Naive B cell (primary cell): ENCODE results near the gene RHOC. TPM values are rescaled to one million over a fixed set of nuclear protein-coding genes. Genes with fewer than 3 reads are reported as not detected.
"Not testable (repeated sequence)": the region's sequence is repeated elsewhere in the genome, so short reads cannot be mapped to it uniquely, and the experiment has no call there.

Experiments
- ATAC-seq, 2 donors: fragments of 150-1000 bp; cut with Tn5 transposase; 2 replicates each; pipeline ENCODE4 v1.10.0; 2021; ENCODE audit warnings: low read depth in 2 of 2, mild to moderate bottlenecking in 2 of 2, moderate library complexity in 2 of 2
- DNase-seq: peaks from one replicate; pipeline ENCODE4 v3.0.0; 2022
- H3K27ac Mint-ChIP-seq, 6 donors: one replicate each; pipeline ENCODE4 v1.8.0; 2020 to 2022; ENCODE audit warnings: mild to moderate bottlenecking in 6 of 6, mixed read lengths in 6 of 6, moderate library complexity in 5 of 6, inconsistent platforms in 2 of 6
- H3K27me3 Mint-ChIP-seq, 3 donors: one replicate each; pipeline ENCODE4 v1.8.0; 2021 to 2022; ENCODE audit warnings: mixed read lengths in 3 of 3, mild to moderate bottlenecking in 1 of 3
- H3K36me3 Mint-ChIP-seq, 2 donors: one replicate each; pipeline ENCODE4 v1.8.0; 2020 to 2022; ENCODE audit warnings: mixed read lengths in 2 of 2, inconsistent platforms in 1 of 2, mild to moderate bottlenecking in 1 of 2
- H3K4me1 Mint-ChIP-seq, 3 donors: one replicate each; pipeline ENCODE4 v1.8.0; 2020 to 2022; ENCODE audit warnings: mixed read lengths in 3 of 3, inconsistent platforms in 1 of 3, mild to moderate bottlenecking in 1 of 3, moderate library complexity in 1 of 3
- H3K4me3 Mint-ChIP-seq, 8 donors: one replicate each; pipeline ENCODE4 v1.8.0; 2020 to 2022; ENCODE audit warnings: mild to moderate bottlenecking in 8 of 8, mixed read lengths in 8 of 8, moderate library complexity in 8 of 8, inconsistent platforms in 2 of 8
- H3K9me3 Mint-ChIP-seq, 7 donors: one replicate each; pipeline ENCODE4 v1.8.0; 2020 to 2022; ENCODE audit warnings: mixed read lengths in 7 of 7, mild to moderate bottlenecking in 5 of 7, inconsistent platforms in 2 of 7, moderate library complexity in 1 of 7
- polyA plus RNA-seq, 6 donors: library from polyadenylated mRNA; unstranded; fragments of 300-500 nt; fragmentation: Illumina TruSeq; gene quantifications; one replicate each; pipeline ENCODE4 v1.2.3, GENCODE V29; 2021; ENCODE audit warnings: low read depth in 6 of 6

RHOC gene
- polyA plus RNA-seq, 6 donors from 2014 or later: 34.7 to 85.7 (median 52.0) TPM

- peaks cover 4 to 11% (median 6%) of the 10 kb centered on the region in 3 donors for H3K4me1 Mint-ChIP-seq
- H3K4me3 Mint-ChIP-seq: peak overlapping the region in 1 of 8 donors; percentile 62
- ATAC-seq, DNase-seq, H3K9me3 Mint-ChIP-seq, H3K27ac Mint-ChIP-seq, H3K36me3 Mint-ChIP-seq: not testable (repeated sequence)
- H3K27me3 Mint-ChIP-seq: peaks cover 17 to 40% (median 37%) of the 10 kb centered on the region in 3 donors
Observed at GRCh38 chr1:112724240-112724639, 17.3 kb upstream of the RHOC start.

- Mint-ChIP-seq H3K4me1 (peaks cover 6 to 14% (median 8%) of the 10 kb centered on the region in 3 donors), H3K27me3 (peaks cover 17 to 46% (median 45%) of the 10 kb centered on the region in 3 donors), H3K4me3 (peak overlapping the region in 1 of 8 donors; percentile 8), H3K36me3 (peaks cover 0 to 8% of the 10 kb centered on the region in 2 donors), H3K9me3 (no peaks in the 10 kb centered on the region), H3K27ac (no peak overlapping the region)
- DNase-seq (no peak), ATAC-seq (no peak)
Observed at GRCh38 chr1:112723511-112723839, 16.5 kb upstream of the RHOC start.

- Mint-ChIP-seq H3K36me3 (peaks cover 0 to 8% of the 10 kb centered on the region in 2 donors), H3K27ac (no peak overlapping the region), H3K4me3 (peak overlapping the region in 5 of 8 donors; percentile 12 to 46 (median 41)), H3K27me3 (peaks cover 17 to 47% (median 46%) of the 10 kb centered on the region in 3 donors), H3K4me1 (peaks cover 7 to 18% (median 9%) of the 10 kb centered on the region in 3 donors), H3K9me3 (no peaks in the 10 kb centered on the region)
- DNase-seq (no peak), ATAC-seq (peak in 1 of 2 donors; percentile 8)
Observed at GRCh38 chr1:112722601-112723510, 15.9 kb upstream of the RHOC start.

GRCh38 chr1:112721966-112722524, 15.1 kb upstream of the RHOC start:
- Mint-ChIP-seq H3K36me3 (peaks cover 0 to 8% of the 10 kb centered on the region in 2 donors), H3K4me3 (peak overlapping the region in 1 of 8 donors; percentile 31), H3K27me3 (peaks cover 17 to 47% (median 46%) of the 10 kb centered on the region in 3 donors), H3K27ac (no peak overlapping the region), H3K9me3 (no peaks in the 10 kb centered on the region), H3K4me1 (peaks cover 13 to 18% (median 14%) of the 10 kb centered on the region in 3 donors)
- no peak for DNase-seq
- ATAC-seq: no peak

GRCh38 chr1:112721294-112721693, 14.4 kb upstream of the RHOC start:
- ATAC-seq, H3K27ac Mint-ChIP-seq: not testable (repeated sequence)

GRCh38 chr1:112720800-112721199, 13.9 kb upstream of the RHOC start:
- DNase-seq (no peak), ATAC-seq (no peak)
- peaks cover 19 to 28% (median 23%) of the 10 kb centered on the region in 3 donors for H3K4me1 Mint-ChIP-seq
- peaks cover 17 to 47% (median 46%) of the 10 kb centered on the region in 3 donors for H3K27me3 Mint-ChIP-seq
- H3K4me3 Mint-ChIP-seq: no peak overlapping the region
- H3K9me3 Mint-ChIP-seq: no peaks in the 10 kb centered on the region
- peaks cover 0 to 8% of the 10 kb centered on the region in 2 donors for H3K36me3 Mint-ChIP-seq
- no peak overlapping the region for H3K27ac Mint-ChIP-seq

More at GRCh38 chr1:112721294-112721693, 14.4 kb upstream of the RHOC start:
- H3K27me3 Mint-ChIP-seq: peaks cover 17 to 47% (median 46%) of the 10 kb centered on the region in 3 donors
- H3K4me1 Mint-ChIP-seq: peaks cover 15 to 23% (median 18%) of the 10 kb centered on the region in 3 donors
- not testable (repeated sequence) for H3K9me3 Mint-ChIP-seq, H3K36me3 Mint-ChIP-seq, DNase-seq, H3K4me3 Mint-ChIP-seq

- no peak for ATAC-seq
- H3K27ac Mint-ChIP-seq: no peak overlapping the region
- H3K4me1 Mint-ChIP-seq: peaks cover 24 to 34% (median 28%) of the 10 kb centered on the region in 3 donors
- DNase-seq: no peak
- H3K4me3 Mint-ChIP-seq: no peak overlapping the region
- H3K36me3 Mint-ChIP-seq: peaks cover 0 to 8% of the 10 kb centered on the region in 2 donors
- peaks cover 17 to 47% (median 46%) of the 10 kb centered on the region in 3 donors for H3K27me3 Mint-ChIP-seq
- no peaks in the 10 kb centered on the region for H3K9me3 Mint-ChIP-seq
Observed at GRCh38 chr1:112719706-112720105, 12.8 kb upstream of the RHOC start.

GRCh38 chr1:112718691-112719418, 11.9 kb upstream of the RHOC start:
- H3K36me3 Mint-ChIP-seq: peaks cover 0 to 8% of the 10 kb centered on the region in 2 donors
- no peaks in the 10 kb centered on the region for H3K9me3 Mint-ChIP-seq
- peaks cover 30 to 42% (median 32%) of the 10 kb centered on the region in 3 donors for H3K4me1 Mint-ChIP-seq
- peak; percentile 9 to 10 for ATAC-seq
- peak; percentile 70 for DNase-seq
- H3K27ac Mint-ChIP-seq: no peak overlapping the region
- peaks cover 13 to 46% (median 45%) of the 10 kb centered on the region in 3 donors for H3K27me3 Mint-ChIP-seq
- peak overlapping the region in 5 of 8 donors; percentile 9 to 80 (median 55) for H3K4me3 Mint-ChIP-seq

- peak overlapping the region in 3 of 8 donors; percentile 55 to 93 (median 92) for H3K4me3 Mint-ChIP-seq
Observed at GRCh38 chr1:112717263-112717873, 10.4 kb upstream of the RHOC start.

GRCh38 chr1:112716133-112716720, 9.3 kb upstream of the RHOC start:
- H3K9me3 Mint-ChIP-seq: no peaks in the 10 kb centered on the region
- ATAC-seq: peak; percentile 20 to 22
- peak overlapping the region; percentile 92 to 96 (median 94) for H3K4me3 Mint-ChIP-seq
- H3K27ac Mint-ChIP-seq: peak overlapping the region in 3 of 6 donors; percentile 93 to 95 (median 94)
- H3K27me3 Mint-ChIP-seq: peaks cover 0 to 24% (median 21%) of the 10 kb centered on the region in 3 donors
- peak; percentile 74 for DNase-seq
- H3K36me3 Mint-ChIP-seq: no peaks in the 10 kb centered on the region
- H3K4me1 Mint-ChIP-seq: peaks cover 33 to 38% (median 34%) of the 10 kb centered on the region in 3 donors

More at GRCh38 chr1:112717263-112717873, 10.4 kb upstream of the RHOC start:
- DNase-seq (no peak), ATAC-seq (no peak)
- H3K4me1 Mint-ChIP-seq: peaks cover 29 to 39% (median 34%) of the 10 kb centered on the region in 3 donors
- peak overlapping the region in 2 of 6 donors; percentile 30 to 78 for H3K27ac Mint-ChIP-seq
- peaks cover 8 to 31% (median 30%) of the 10 kb centered on the region in 3 donors for H3K27me3 Mint-ChIP-seq
- H3K9me3 Mint-ChIP-seq: no peaks in the 10 kb centered on the region
- H3K36me3 Mint-ChIP-seq: no peaks in the 10 kb centered on the region

- H3K4me3 Mint-ChIP-seq: peak within 1 kb of the TSS; percentile 92 to 96 (median 94)
- no peaks in the 10 kb centered on the region for H3K36me3 Mint-ChIP-seq
- peak within 1 kb of the TSS; percentile 64 to 95 (median 92) for H3K27ac Mint-ChIP-seq
- no peaks in the 10 kb centered on the region for H3K9me3 Mint-ChIP-seq
- H3K27me3 Mint-ChIP-seq: peaks cover 0 to 22% (median 18%) of the 10 kb centered on the region in 3 donors
- peaks cover 33 to 38% (median 34%) of the 10 kb centered on the region in 3 donors for H3K4me1 Mint-ChIP-seq
- peak; percentile 98 for DNase-seq
- ATAC-seq: peak; percentile 75 to 76
Observed at GRCh38 chr1:112715264-112716053, 8.5 kb upstream of the RHOC start, which contains the start of gene PPM1J. Gene PPM1J (minus strand): TSS chr1:112715332. CDS start chr1:112715301, 31 bp downstream.
